ENCODE data around the gene IGSF21.

GRCh38 chr1:18118491-18118890 is 10.9 kb downstream of the IGSF21 start:
- no peak for TF ChIP-seq ZFP3 (CRISPR knock-in tag; IDR thresholded peaks at IDR 0.05)
- TF ChIP-seq CSRNP3 (CRISPR knock-in tag; IDR thresholded peaks at IDR 0.05), result no peak
- TF ChIP-seq BACH2 (CRISPR knock-in tag; IDR thresholded peaks at IDR 0.05; ENCODE audit: borderline replicate concordance), result no peak
- no peak for TF ChIP-seq ZNF565 (CRISPR knock-in tag; conservative IDR thresholded peaks at IDR 0.05; ENCODE audit: low read depth)
- TF ChIP-seq GLIS3 (CRISPR knock-in tag; IDR thresholded peaks at IDR 0.05), result no peak
- no peak for TF ChIP-seq ZC3H10 (CRISPR knock-in tag; IDR thresholded peaks at IDR 0.05)
- no peak for TF ChIP-seq TCF4 (CRISPR knock-in tag; IDR thresholded peaks at IDR 0.05; ENCODE audit: borderline replicate concordance)
- no peak for TF ChIP-seq CREB5 (CRISPR knock-in tag; IDR thresholded peaks at IDR 0.05; ENCODE audit: low read depth)
- no peak for TF ChIP-seq ZFP30 (CRISPR knock-in tag; IDR thresholded peaks at IDR 0.05)
- TF ChIP-seq POU6F1 (CRISPR knock-in tag; IDR thresholded peaks at IDR 0.05; ENCODE audit: borderline replicate concordance, low read depth), result no peak
- no peak for TF ChIP-seq ISL1 (CRISPR knock-in tag; IDR thresholded peaks at IDR 0.05)
- TF ChIP-seq PATZ1 (CRISPR knock-in tag; IDR thresholded peaks at IDR 0.05; ENCODE audit: borderline replicate concordance), result no peak
- TF ChIP-seq OSR1 (CRISPR knock-in tag; IDR thresholded peaks at IDR 0.05), result no peak

Data from SK-N-SH treated with all-trans-retinoic acid at 6 μM for 48 hours (cell line).